Gastroesophageal sphincter (tissue), 3 donors: ENCODE measurements around the gene GRID2.

Source experiments
- CTCF ChIP-seq, 4 experiments: fragments of 200-600 bp in 2 of 4; fragments of 450-650 bp in 2 of 4; sonication (generic) in 1 of 4; IDR thresholded peaks; one replicate each; pipeline ENCODE4 v1.5.1; 2017 to 2019; ENCODE audit warnings: antibody characterized with exemption in 4 of 4, mild to moderate bottlenecking in 2 of 4, moderate library complexity in 2 of 4
- EP300 ChIP-seq: sonication (generic); formaldehyde crosslinking; IDR thresholded peaks from one replicate; pipeline ENCODE4 v1.6.1; 2017; ENCODE audit warnings: antibody characterized with exemption, mild to moderate bottlenecking
- POLR2A ChIP-seq, 2 donors: fragments of 450-650 bp; IDR thresholded peaks; one replicate each; pipeline ENCODE4 v1.6.1; 2017; ENCODE audit warnings: antibody characterized with exemption in 2 of 2, mild to moderate bottlenecking in 2 of 2, moderate library complexity in 1 of 2

- TF ChIP-seq CTCF (IDR thresholded peaks at IDR 0.05) (no peak), EP300 (no peak), POLR2A (IDR thresholded peaks at IDR 0.05) (no peak)
These were observed 343.1 kb downstream of the GRID2 start for GRCh38 chr4:92646826-92647225.
